HepG2 (cell line): ENCODE results near the gene CLDN19. TPM values are rescaled to one million over a fixed set of nuclear protein-coding genes. Genes with fewer than 3 reads are reported as not detected.
A peak's percentile ranks its signal among the peaks of the same experiment; 100 is the strongest.

Source experiments
- GMEB1 ChIP-seq: sonication (generic); formaldehyde crosslinking; IDR thresholded peaks from 2 replicates; pipeline ENCODE4 v1.5.1; 2020; ENCODE audit warnings: missing genetic modification reagents, mild to moderate bottlenecking, borderline replicate concordance
- NFRKB ChIP-seq: fragments of 450-650 bp; IDR thresholded peaks from 2 replicates; pipeline ENCODE4 v1.6.1; 2017
- ZNF10 ChIP-seq: sonication (generic); formaldehyde crosslinking; IDR thresholded peaks from 2 replicates; pipeline ENCODE4 v1.4.0; 2020; ENCODE audit warnings: mild to moderate bottlenecking, low read depth, missing genetic modification reagents, borderline replicate concordance
- ZNF318 ChIP-seq: sonication (generic); formaldehyde crosslinking; IDR thresholded peaks from 2 replicates; pipeline ENCODE4 v1.4.0; 2020; ENCODE audit warnings: mild to moderate bottlenecking, missing genetic modification reagents
- ZNF33B ChIP-seq: sonication (generic); formaldehyde crosslinking; IDR thresholded peaks from 2 replicates; pipeline ENCODE4 v1.5.1; 2020; ENCODE audit warnings: mild to moderate bottlenecking, missing genetic modification reagents
- ZNF407 ChIP-seq: sonication (generic); formaldehyde crosslinking; IDR thresholded peaks from one replicate; pipeline ENCODE4 v1.5.1; 2020; ENCODE audit warnings: mild to moderate bottlenecking, missing genetic modification reagents; ENCODE audit errors: not compliant biosample characterization
- ZSCAN12 ChIP-seq: sonication (generic); formaldehyde crosslinking; IDR thresholded peaks from 2 replicates; pipeline ENCODE4 v1.9.0; 2021; ENCODE audit warnings: mild to moderate bottlenecking, missing genetic modification reagents
- polyA plus RNA-seq, 8 experiments: library from polyadenylated mRNA; depleted of rRNA in 3 of 8; stranded (reverse) in 7 of 8; unstranded in 1 of 8; fragments of >200 nt; fragmentation: Illumina TruSeq in 4 of 8; extraction: Trizol in 4 of 8; gene quantifications; 2 replicates each; pipeline versions ENCODE4 v1.2.1 to v1.2.3, GENCODE V29; 2011 to 2016; ENCODE audit warnings: low read depth in 4 of 8, missing spikeins in 1 of 8, mixed read lengths in 1 of 8; ENCODE audit not compliant: insufficient read depth in 1 of 8
- total RNA-seq, 5 experiments: library from RNA; depleted of rRNA; stranded (reverse); fragments of >200 nt; fragmentation: Illumina TruSeq; extraction: Trizol; gene quantifications; 2 replicates each; pipeline ENCODE4 v1.2.3, GENCODE V29; 2016; ENCODE audit warnings: low read depth in 1 of 5

Gene CLDN19
- total and polyA plus RNA-seq, 2 of the 13 experiments (the other 11 are each of a cell fraction or from before 2014, with no cell fraction given), result 5.0 to 7.6 TPM

GRCh38 chr1:42766741-42767509, 26.9 kb upstream of the CLDN19 start, which contains the start of the genes C1orf50 and P3H1 (continued):
- TF ChIP-seq ZNF407 (CRISPR knock-in tag), result peak; percentile 89
- peak; percentile 80; the same call in 1 of the 2 replicates for TF ChIP-seq ZSCAN12 (CRISPR knock-in tag)
- TF ChIP-seq ZNF318 (CRISPR knock-in tag), result 0 out of 2 replicates have a peak, but pooled peaks have one; percentile 76
- no peak for TF ChIP-seq ZNF10 (CRISPR knock-in tag)
- no peak for TF ChIP-seq ZNF33B (CRISPR knock-in tag)
- TF ChIP-seq GMEB1 (CRISPR knock-in tag), result peak; percentile 56; the same call in 1 of the 2 replicates
- no peak for TF ChIP-seq NFRKB
